Activated T-cell treated with anti-CD3 and anti-CD28 coated beads, Interleukin-2, amount 50 U/mL, for 72 hours (primary cell): Measurements from ENCODE around the gene SECISBP2L. TPM values are rescaled to one million over a fixed set of nuclear protein-coding genes. Genes with fewer than 3 reads are reported as not detected.
A peak's percentile ranks its signal among the peaks of the same experiment; 100 is the strongest.

Source experiments
- ATAC-seq, 2 donors: fragments of 150-1000 bp; cut with Tn5 transposase; replicated peaks in 1 of 2; 2 replicates each; pipeline ENCODE4 v1.10.0; 2021; ENCODE audit warnings: moderate library complexity in 2 of 2, mild to moderate bottlenecking in 1 of 2
- DNase-seq, 2 donors: peaks; one replicate each; pipeline ENCODE4 v3.0.0; 2021 to 2022; ENCODE audit warnings: mixed read lengths in 1 of 2
- H3K27ac Mint-ChIP-seq: one replicate; pipeline ENCODE4 v1.8.0; 2022; ENCODE audit warnings: mild to moderate bottlenecking, moderate library complexity, mixed read lengths
- H3K27me3 Mint-ChIP-seq: one replicate; pipeline ENCODE4 v1.8.0; 2022; ENCODE audit warnings: low read depth, mixed read lengths
- H3K36me3 Mint-ChIP-seq, 2 donors: one replicate each; pipeline ENCODE4 v1.8.0; 2022; ENCODE audit warnings: mixed read lengths in 2 of 2, mild to moderate bottlenecking in 1 of 2; ENCODE audit not compliant: insufficient read depth in 2 of 2
- H3K4me1 Mint-ChIP-seq: one replicate; pipeline ENCODE4 v1.8.0; 2022; ENCODE audit warnings: low read depth, mixed read lengths
- H3K4me3 Mint-ChIP-seq, 2 donors: one replicate each; pipeline ENCODE4 v1.8.0; 2022; ENCODE audit warnings: mild to moderate bottlenecking in 2 of 2, mixed read lengths in 2 of 2, moderate library complexity in 2 of 2
- H3K9me3 Mint-ChIP-seq, 2 donors: one replicate each; pipeline ENCODE4 v1.8.0; 2022; ENCODE audit warnings: mixed read lengths in 2 of 2
- total RNA-seq, 2 donors: library from RNA; stranded (reverse); gene quantifications; one replicate each; pipeline ENCODE4 v1.2.3, GENCODE V29; 2022

The SECISBP2L gene, protein sequence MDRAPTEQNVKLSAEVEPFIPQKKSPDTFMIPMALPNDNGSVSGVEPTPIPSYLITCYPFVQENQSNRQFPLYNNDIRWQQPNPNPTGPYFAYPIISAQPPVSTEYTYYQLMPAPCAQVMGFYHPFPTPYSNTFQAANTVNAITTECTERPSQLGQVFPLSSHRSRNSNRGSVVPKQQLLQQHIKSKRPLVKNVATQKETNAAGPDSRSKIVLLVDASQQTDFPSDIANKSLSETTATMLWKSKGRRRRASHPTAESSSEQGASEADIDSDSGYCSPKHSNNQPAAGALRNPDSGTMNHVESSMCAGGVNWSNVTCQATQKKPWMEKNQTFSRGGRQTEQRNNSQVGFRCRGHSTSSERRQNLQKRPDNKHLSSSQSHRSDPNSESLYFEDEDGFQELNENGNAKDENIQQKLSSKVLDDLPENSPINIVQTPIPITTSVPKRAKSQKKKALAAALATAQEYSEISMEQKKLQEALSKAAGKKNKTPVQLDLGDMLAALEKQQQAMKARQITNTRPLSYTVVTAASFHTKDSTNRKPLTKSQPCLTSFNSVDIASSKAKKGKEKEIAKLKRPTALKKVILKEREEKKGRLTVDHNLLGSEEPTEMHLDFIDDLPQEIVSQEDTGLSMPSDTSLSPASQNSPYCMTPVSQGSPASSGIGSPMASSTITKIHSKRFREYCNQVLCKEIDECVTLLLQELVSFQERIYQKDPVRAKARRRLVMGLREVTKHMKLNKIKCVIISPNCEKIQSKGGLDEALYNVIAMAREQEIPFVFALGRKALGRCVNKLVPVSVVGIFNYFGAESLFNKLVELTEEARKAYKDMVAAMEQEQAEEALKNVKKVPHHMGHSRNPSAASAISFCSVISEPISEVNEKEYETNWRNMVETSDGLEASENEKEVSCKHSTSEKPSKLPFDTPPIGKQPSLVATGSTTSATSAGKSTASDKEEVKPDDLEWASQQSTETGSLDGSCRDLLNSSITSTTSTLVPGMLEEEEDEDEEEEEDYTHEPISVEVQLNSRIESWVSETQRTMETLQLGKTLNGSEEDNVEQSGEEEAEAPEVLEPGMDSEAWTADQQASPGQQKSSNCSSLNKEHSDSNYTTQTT
- total RNA-seq, result 10 to 100 TPM; 31.0 to 33.7 TPM

DNA sequence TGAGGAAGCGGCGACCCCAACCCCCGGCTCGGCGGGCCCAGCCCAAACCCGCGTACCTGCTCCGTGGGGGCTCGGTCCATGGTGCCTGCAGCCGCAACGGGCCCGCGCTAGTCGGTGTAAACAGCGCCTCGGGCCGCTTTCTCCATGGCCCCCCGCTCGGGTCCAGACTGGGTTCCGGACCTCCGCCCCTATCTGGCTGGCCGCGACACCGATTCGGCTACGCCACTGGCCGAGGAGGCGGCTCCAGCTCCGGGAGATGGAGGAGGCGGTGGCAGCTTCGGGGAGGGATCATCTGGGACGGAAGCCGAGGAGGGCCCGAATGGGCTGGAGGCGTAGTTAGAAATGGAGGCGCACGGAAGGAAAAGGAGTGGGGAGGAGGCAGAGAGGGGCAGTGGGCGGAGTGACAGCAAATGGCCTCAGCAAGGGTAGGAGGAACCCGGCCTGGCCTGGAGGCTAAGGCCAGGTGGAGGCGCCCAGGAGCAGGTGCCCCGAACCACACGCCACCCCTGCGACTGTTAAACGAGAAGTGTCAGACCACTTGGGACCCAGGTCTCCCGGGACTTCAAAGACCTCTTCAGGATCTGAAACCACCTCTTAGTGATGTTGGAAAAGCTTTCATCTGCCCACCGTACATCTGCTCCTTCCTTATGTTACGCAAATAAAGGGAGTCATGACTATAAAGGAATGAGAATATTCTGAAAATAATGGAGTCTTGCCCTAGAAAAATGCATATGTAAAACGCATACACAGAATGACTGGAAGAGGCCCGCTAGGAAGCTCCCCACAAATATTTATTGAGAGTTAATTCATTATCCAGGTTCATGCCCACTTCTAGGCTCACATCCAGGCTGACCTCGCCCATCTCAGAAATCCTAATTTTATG lies at the start of gene SECISBP2L:
Gene SECISBP2L (minus strand): TSS at position 227 of the 883 bp plus-strand sequence. CDS start 147 bp downstream, at position 80.
- Mint-ChIP-seq H3K27me3 (no peaks in the 10 kb centered on the region), H3K9me3 (no peaks in the 10 kb centered on the region), H3K4me1 (peaks cover 30% of the 10 kb centered on the region), H3K27ac (peak within 1 kb of the TSS; percentile 98), H3K36me3 (peaks cover 4 to 6% of the 10 kb centered on the region in 2 donors), H3K4me3 (peak within 1 kb of the TSS; percentile 93 to 97)
- ATAC-seq (peak; percentile 97), DNase-seq (peak; percentile 90 to 93)

DNA sequence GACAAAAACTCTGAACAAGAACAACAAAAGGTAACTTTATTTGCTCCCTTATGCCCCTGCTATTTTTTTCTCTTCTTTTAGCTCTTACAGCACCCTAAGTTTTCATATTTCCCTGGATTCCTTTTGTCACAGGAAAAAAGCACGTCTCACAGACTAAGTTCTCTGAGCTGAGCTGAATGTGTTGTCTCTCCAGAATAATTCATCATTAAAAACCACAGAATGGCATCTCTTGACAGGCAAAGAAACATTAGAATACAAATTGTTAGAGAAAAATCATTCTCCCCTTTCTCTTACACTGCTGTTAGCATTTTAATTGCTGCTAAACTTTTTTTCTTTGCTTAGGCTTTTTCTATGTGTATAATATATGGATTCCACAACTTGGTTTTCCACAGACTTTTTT lies 48.7 kb upstream of the SECISBP2L start:
- Mint-ChIP-seq H3K27ac (peak overlapping the region; percentile 4), H3K9me3 (no peaks in the 10 kb centered on the region), H3K36me3 (peaks cover 2% of the 10 kb centered on the region in 2 donors), H3K27me3 (no peaks in the 10 kb centered on the region), H3K4me3 (no peak overlapping the region), H3K4me1 (no peaks in the 10 kb centered on the region)
- ATAC-seq, result no peak
- no peak for DNase-seq

DNA sequence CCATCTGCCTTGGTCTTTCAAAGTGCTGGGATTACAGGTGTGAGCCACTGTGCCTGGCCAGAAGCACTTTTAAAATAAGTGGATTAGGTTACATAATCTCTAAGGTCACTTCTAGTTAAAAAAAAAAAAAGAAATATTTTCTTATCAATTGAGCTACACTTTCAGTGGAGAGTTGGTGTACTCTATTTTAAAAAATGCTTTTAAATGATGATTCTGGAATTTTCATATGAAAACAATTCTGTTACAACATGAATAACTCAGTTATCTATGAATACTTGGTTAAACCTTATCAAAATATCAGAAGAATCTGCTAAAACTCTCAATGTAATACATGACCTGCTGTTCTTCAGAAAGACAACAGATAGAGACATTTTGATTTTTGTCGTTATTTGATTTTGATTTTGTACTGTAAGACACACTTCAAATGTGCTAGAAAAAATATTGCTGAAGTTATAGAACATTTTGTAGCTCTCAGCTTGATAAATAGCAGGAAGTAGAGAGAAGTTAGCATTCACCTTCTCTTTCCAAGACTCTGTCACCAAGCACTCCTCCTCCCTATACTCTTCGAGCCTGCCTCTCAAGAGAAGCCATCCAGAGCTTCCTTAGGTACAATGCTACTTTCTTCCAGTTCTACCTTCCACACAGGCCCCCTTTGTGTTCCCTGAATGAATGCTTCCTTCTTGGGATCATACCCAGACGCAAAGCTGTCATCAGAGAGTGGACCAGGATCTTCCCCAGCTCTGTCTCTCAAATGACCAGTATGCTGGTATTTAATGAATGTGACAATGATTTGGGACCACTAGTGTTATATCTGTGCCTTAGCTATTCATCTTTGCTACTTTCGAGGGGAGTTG lies 47.2 kb upstream of the SECISBP2L start:
- ATAC-seq (no peak), DNase-seq (no peak)
- H3K4me3 Mint-ChIP-seq, result no peak overlapping the region
- H3K36me3 Mint-ChIP-seq, result no peaks in the 10 kb centered on the region
- H3K4me1 Mint-ChIP-seq, result no peaks in the 10 kb centered on the region
- no peak overlapping the region for H3K27ac Mint-ChIP-seq
- H3K27me3 Mint-ChIP-seq, result no peaks in the 10 kb centered on the region
- no peaks in the 10 kb centered on the region for H3K9me3 Mint-ChIP-seq

DNA sequence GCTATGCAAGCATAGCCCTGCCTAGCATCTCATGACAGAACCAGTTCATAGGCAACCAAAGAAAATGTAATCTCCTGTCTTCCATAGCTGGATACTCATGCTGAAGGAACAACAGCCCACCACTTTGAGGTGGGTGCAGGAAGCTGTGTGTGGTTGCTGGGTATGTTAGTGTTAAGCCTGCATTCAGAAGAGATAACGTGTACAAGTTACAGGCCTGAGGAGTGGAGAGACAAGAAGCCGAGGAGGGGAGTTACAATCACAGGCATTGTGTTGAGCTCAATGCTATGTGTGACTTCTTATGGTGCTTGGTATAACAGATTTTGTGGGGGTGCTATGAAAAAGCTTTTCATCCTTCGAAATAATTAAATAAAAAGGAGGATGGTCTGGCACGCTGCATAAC lies 42.8 kb upstream of the SECISBP2L start:
- no peaks in the 10 kb centered on the region for H3K27me3 Mint-ChIP-seq
- H3K27ac Mint-ChIP-seq, result no peak overlapping the region
- H3K4me1 Mint-ChIP-seq, result no peaks in the 10 kb centered on the region
- H3K36me3 Mint-ChIP-seq, result no peaks in the 10 kb centered on the region
- H3K9me3 Mint-ChIP-seq, result no peaks in the 10 kb centered on the region
- ATAC-seq (no peak), DNase-seq (no peak)
- H3K4me3 Mint-ChIP-seq, result no peak overlapping the region

DNA sequence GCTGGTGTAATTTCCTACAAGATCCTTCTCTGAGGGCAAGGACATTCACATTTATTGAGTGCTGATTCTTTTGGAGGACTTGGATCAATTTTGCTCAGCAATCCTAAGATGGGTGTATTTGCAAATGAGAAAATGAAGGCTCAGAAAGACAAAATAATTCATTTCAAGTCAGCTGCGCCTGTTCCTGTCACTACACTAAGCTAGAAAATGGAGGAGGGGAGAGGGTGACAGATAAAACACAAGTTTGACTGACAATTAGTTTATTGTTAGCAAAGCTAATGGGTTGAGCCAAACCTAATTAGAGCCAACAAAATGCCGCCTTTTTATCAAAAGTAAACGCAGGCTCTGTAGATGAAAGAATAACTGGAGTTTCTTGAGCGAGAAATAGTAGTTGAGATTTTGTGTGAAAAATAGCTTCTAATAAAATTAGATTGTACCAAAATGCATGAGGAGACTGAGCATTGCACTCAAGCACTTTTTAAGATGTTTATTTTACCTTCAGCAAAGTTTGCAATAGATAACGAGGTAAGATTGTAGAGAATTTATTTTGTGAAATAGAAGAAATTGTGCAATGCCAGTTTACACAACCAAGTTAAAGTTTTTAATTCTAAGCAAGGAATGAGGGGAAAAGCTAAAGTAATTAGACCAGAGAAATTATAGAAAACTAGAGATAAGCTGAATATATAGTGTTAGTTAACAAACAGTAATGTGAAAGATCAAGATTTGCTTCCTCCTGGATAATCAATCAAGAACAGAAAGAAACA lies 39.6 kb upstream of the SECISBP2L start:
- Mint-ChIP-seq H3K27me3 (no peaks in the 10 kb centered on the region), H3K4me3 (no peak overlapping the region), H3K36me3 (no peaks in the 10 kb centered on the region), H3K4me1 (no peaks in the 10 kb centered on the region), H3K9me3 (no peaks in the 10 kb centered on the region), H3K27ac (no peak overlapping the region)
- ATAC-seq (no peak), DNase-seq (no peak)

DNA sequence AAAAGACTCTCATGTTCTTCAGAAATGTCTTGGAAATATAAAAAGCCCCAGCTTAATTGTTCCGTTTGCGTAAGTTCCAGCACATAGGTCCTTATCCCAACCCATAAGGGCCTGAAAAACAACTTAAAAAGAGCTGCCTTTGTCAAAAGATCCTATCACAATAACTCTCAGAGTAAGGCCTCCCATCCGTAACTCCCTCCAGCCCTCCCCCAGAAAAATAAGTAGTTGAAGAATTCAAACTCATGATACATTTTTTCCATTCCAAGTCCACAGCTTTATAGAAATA lies 38.0 kb upstream of the SECISBP2L start:
- Mint-ChIP-seq H3K27me3 (no peaks in the 10 kb centered on the region), H3K4me1 (no peaks in the 10 kb centered on the region), H3K36me3 (no peaks in the 10 kb centered on the region), H3K4me3 (no peak overlapping the region), H3K9me3 (no peaks in the 10 kb centered on the region), H3K27ac (no peak overlapping the region)
- ATAC-seq, result no peak
- no peak for DNase-seq

DNA sequence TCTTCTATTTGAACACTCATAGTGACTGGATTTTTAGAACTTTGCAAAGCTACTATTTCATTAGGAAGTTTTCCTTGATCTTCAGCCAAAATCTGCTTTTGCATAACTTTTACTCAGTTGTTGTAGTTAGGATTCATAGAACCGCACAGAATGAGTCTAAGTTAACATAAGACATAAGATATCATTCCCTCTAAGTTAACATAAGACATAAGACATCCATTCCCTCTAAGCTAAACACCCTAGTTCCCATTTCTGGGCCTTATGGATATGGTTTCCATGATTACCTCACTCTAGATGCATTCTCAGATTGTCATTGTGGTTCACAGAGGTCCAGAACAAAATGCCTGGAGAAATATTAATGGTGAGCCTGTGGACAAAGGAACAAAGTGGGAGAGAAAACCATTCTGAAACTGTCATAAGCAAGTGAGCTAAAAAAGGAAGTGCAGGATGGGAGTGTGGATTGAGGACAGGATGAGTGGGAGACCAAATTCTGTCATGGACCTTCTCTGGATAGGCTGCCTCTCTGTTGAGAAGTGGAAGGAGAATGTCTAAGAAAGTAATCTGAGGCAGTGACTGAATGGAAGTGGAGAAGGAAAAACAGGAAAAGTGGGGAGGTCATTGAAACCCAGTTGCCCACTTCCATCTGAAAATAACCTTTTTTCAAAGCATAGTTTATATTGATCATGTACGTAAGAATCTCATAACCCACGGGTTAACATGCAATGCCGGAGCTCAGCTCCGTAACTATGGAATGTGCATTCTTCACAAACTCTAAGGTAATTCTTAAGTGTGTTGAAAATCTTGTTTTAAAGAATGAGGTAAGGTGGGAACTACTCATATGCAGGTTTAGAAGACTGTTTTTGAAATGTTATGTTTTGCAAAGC lies 37.4 kb upstream of the SECISBP2L start:
- Mint-ChIP-seq H3K27ac (no peak overlapping the region), H3K4me3 (no peak overlapping the region), H3K9me3 (no peaks in the 10 kb centered on the region), H3K36me3 (no peaks in the 10 kb centered on the region), H3K4me1 (no peaks in the 10 kb centered on the region), H3K27me3 (no peaks in the 10 kb centered on the region)
- no peak for ATAC-seq
- no peak for DNase-seq

DNA sequence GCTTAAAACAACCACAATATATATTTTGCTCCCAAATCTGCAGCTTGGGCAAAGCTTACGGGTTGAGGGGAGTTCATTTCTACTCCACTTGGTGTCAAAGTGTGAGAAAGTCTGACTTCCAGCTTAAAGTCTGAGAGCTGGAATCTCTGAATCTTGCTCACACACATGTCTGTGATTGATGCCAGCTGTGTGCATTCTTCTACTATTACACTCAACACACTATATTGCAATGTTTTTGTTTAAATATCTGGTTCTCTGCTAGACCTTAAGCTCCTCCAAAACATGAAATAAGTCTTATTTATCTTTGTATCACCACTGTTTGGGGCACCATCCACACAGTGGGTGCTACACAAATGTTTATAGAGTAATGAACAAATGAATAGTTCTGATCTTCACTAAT lies 36.7 kb upstream of the SECISBP2L start:
- Mint-ChIP-seq H3K36me3 (no peaks in the 10 kb centered on the region), H3K9me3 (no peaks in the 10 kb centered on the region), H3K27me3 (no peaks in the 10 kb centered on the region), H3K4me1 (no peaks in the 10 kb centered on the region), H3K27ac (no peak overlapping the region), H3K4me3 (no peak overlapping the region)
- DNase-seq (no peak), ATAC-seq (no peak)

DNA sequence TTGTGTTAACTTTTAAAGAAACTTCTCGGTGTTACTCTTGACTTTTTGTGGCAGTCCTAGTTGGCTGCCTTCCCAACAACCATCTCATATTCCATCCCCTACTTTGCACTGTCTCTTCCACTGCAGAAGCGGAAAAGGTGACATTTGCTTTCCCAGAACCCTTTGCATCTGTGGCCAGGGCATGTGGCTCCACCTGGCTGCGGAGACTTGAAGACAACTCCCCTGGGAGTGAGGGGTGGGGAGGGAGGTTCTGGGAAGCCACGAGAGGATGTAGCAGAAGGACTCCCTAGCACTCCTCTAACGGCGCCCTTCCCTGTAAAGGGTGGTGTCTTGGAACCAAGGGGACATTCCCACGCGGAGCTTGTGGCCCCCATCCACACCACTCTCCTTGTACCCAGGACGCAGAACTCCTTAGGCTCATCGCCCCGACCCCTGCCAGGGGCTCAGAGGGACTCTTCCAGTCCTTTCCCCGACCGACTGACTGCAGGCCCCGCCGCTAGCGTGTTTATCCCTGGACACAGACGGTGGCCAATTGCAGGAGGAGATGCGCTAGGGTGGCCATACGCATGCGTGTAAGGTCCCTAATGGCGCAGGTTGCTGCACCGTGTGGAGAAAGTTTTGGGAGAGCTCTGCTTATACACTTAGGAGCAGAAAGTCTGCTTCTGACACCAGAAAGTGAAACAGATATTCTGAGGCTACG lies 33.2 kb upstream of the SECISBP2L start:
- H3K9me3 Mint-ChIP-seq, result peaks cover 0 to 2% of the 10 kb centered on the region in 2 donors
- no peak overlapping the region for H3K4me3 Mint-ChIP-seq
- H3K4me1 Mint-ChIP-seq, result no peaks in the 10 kb centered on the region
- H3K27ac Mint-ChIP-seq, result no peak overlapping the region
- no peak for ATAC-seq
- no peaks in the 10 kb centered on the region for H3K27me3 Mint-ChIP-seq
- DNase-seq, result no peak
- no peaks in the 10 kb centered on the region for H3K36me3 Mint-ChIP-seq

DNA sequence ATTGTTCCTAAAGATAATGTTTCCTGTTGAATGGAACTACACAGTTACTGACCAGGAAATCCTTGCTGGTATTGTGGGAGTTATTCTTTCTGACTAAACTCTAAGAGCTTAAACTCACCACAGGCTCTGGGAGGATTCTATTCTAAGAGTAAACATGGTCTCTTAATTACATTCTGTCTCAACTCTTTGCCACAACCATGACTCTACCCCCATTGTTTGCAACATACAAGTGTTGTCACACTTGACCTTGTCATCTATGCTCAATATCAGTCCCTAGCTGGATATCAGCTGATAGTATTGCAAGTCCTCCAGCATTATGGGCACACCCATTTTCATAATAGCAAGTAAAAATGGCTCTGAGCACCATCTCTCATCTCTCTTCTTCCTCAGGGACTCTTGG lies 29.6 kb upstream of the SECISBP2L start:
- no peak overlapping the region for H3K27ac Mint-ChIP-seq
- no peaks in the 10 kb centered on the region for H3K36me3 Mint-ChIP-seq
- peaks cover 14% of the 10 kb centered on the region for H3K27me3 Mint-ChIP-seq
- no peak overlapping the region for H3K4me3 Mint-ChIP-seq
- H3K4me1 Mint-ChIP-seq, result no peaks in the 10 kb centered on the region
- ATAC-seq (no peak), DNase-seq (no peak)
- H3K9me3 Mint-ChIP-seq, result peaks cover 0 to 3% of the 10 kb centered on the region in 2 donors
